Spinal cord (tissue), 10 donors: Measurements from ENCODE around the gene SH3PXD2B. TPM values are rescaled to one million over a fixed set of nuclear protein-coding genes. Genes with fewer than 3 reads are reported as not detected.

Experiments used
- DNase-seq, 6 donors: peaks; one replicate each; pipeline versions ENCODE4 v3.0.0 to v3.0.0-alpha.2; 2013 to 2015; ENCODE audit warnings: low spot score in 6 of 6, low read depth in 4 of 6
- H3K27ac ChIP-seq: one replicate; pipeline ENCODE4 v1.5.1; 2013; ENCODE audit warnings: low read depth, low read length, control low read depth
- H3K27me3 ChIP-seq: one replicate; pipeline ENCODE4 v1.6.1; 2013; ENCODE audit warnings: low read length; ENCODE audit not compliant: control insufficient read depth, insufficient read depth
- H3K36me3 ChIP-seq: one replicate; pipeline ENCODE4 v1.6.1; 2013; ENCODE audit warnings: low read length; ENCODE audit not compliant: control insufficient read depth, insufficient read depth
- H3K4me1 ChIP-seq: one replicate; pipeline ENCODE4 v1.6.1; 2013; ENCODE audit warnings: low read length; ENCODE audit not compliant: control insufficient read depth, insufficient read depth
- H3K4me3 ChIP-seq: one replicate; pipeline ENCODE4 v1.5.1; 2013; ENCODE audit warnings: low read depth, low read length, control low read depth
- H3K9me3 ChIP-seq: one replicate; pipeline ENCODE4 v1.6.1; 2013; ENCODE audit warnings: low read length; ENCODE audit not compliant: control insufficient read depth, insufficient read depth
- WGBS: methylation state at CpG from one replicate; pipeline ENCODE4 v1.1.5; 2013; ENCODE audit warnings: missing lambda C conversion rate; ENCODE audit not compliant: insufficient coverage; 5-methylcytosine and 5-hydroxymethylcytosine counted together
- polyA plus RNA-seq, 2 donors: library from polyadenylated mRNA; unstranded; fragments of 120-200 nt; gene quantifications; one replicate each; pipeline ENCODE4 v1.2.1, GENCODE V29; 2013; ENCODE audit not compliant: insufficient read length in 2 of 2
- total RNA-seq, 2 donors: library from RNA; depleted of rRNA in 1 of 2; stranded (reverse); fragments of 120-200 nt in 1 of 2; fragments of >200 nt in 1 of 2; gene quantifications; one replicate each; pipeline versions ENCODE4 v1.2.3 to v1.2.4, GENCODE V29; 2013 to 2014
- donor health status: healthy.

SH3PXD2B gene
- total and polyA plus RNA-seq, 4 donors = 18.3 to 64.8 (median 42.5) TPM

DNA sequence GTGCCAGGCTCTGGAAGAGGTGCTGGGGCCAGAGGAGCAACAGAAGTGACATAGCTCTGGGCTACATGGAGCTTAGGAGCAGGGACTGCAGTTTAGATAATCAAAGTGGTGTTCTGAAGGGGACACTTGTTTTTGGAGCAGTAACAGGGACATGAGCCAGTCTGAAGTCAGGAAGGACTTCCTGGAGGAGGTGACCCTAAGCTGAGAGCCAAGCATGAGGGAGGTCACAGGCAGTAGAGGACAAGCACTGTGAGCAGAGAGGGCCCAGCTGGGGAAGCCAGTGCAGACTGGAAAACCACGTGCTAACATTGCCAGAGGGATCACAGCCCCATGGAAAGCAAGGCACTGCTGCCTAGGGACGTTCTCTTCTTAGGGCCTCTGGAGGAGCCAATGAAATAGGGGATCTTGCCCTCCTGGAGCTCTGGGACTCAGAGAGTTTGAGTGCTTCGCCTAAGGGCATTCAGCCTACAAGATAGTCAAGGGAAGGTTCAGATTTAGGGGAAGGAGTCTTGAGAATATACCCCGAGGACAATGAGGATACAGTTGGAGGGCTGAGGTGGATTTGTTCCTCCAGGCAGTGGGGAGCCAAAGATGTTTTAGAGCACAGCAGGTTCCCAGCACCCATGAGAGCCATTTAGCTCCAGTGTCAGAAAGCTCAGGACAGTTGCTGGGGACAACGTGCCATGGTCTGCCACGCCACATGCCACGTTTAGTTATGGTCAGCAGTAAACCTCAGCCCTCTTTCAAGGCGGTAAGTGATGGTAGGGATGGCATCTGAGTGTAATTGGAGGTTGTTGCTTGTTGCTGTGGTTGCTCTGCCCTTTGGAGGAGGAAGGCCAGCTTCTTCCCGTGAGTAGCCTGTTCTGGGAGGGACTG, 40.5 kb upstream of the SH3PXD2B start:
- no peak overlapping the region for H3K27ac ChIP-seq
- H3K4me3 ChIP-seq = no peak overlapping the region
- no peaks in the 10 kb centered on the region for H3K27me3 ChIP-seq
- peaks cover 12% of the 10 kb centered on the region for H3K4me1 ChIP-seq
- H3K9me3 ChIP-seq = no peaks in the 10 kb centered on the region
- no peaks in the 10 kb centered on the region for H3K36me3 ChIP-seq
- 82% methylated on average over 9 of the region's 9 CpGs for WGBS
- no peak for DNase-seq

- 100% methylated on average over 1 of the region's 3 CpGs for WGBS
- no peaks in the 10 kb centered on the region for H3K27me3 ChIP-seq
- H3K27ac ChIP-seq = no peak overlapping the region
- DNase-seq = no peak
- H3K4me3 ChIP-seq = no peak overlapping the region
- H3K36me3 ChIP-seq = no peaks in the 10 kb centered on the region
- H3K4me1 ChIP-seq = peaks cover 12% of the 10 kb centered on the region
- no peaks in the 10 kb centered on the region for H3K9me3 ChIP-seq
These were observed 39.6 kb upstream of the SH3PXD2B start for GRCh38 chr5:172493906-172494305.

GRCh38 chr5:172493461-172493860, 39.1 kb upstream of the SH3PXD2B start:
- 80% methylated on average over 8 of the region's 11 CpGs for WGBS
- no peaks in the 10 kb centered on the region for H3K27me3 ChIP-seq
- H3K4me3 ChIP-seq = no peak overlapping the region
- no peak for DNase-seq
- peaks cover 12% of the 10 kb centered on the region for H3K4me1 ChIP-seq
- H3K36me3 ChIP-seq = no peaks in the 10 kb centered on the region
- H3K9me3 ChIP-seq = no peaks in the 10 kb centered on the region
- H3K27ac ChIP-seq = no peak overlapping the region

GRCh38 chr5:172493002-172493401, 38.7 kb upstream of the SH3PXD2B start:
- Histone ChIP-seq H3K4me1 (peaks cover 12% of the 10 kb centered on the region), H3K27ac (no peak overlapping the region), H3K4me3 (no peak overlapping the region), H3K9me3 (no peaks in the 10 kb centered on the region), H3K36me3 (no peaks in the 10 kb centered on the region), H3K27me3 (no peaks in the 10 kb centered on the region)
- no peak for DNase-seq
- WGBS = 73% methylated on average over 5 of the region's 7 CpGs

DNA sequence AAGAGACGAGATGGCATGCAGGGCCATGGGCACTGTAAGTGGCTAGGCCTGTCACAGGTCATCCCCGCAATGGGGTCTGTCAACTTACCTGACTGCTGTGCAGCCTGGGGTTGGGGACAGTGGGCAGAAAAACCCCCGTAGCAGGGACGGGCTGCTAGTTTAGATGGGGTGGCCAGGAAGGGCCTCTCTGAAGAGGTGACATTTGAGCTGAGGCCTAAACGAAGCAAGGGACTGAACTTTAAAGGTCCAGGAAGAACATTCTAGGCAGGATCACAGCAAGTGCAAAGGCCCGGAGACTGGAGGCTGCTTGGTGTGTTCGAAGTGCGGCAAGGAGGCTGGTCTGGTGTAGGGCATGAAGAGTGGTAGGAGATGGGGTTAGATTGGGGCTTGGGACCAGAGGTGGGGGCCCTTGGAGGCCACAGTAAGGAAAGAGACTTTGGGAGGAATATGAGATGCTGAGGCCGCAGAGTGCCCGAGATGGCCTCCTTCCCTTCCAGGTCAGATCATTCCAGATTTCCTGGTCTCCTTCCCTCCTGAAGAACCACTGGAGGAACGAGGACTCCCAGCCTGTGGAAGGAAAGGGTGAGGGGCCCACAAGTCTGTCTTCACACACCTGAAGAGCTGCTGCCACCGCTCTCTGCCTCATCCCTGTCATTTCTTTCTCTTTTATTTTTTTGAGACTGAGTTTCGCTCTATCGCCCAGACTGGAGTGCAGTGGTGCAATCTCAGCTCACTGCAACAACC, 37.9 kb upstream of the SH3PXD2B start:
- Histone ChIP-seq H3K27ac (no peak overlapping the region), H3K4me1 (peaks cover 8% of the 10 kb centered on the region), H3K4me3 (no peak overlapping the region), H3K27me3 (no peaks in the 10 kb centered on the region), H3K36me3 (no peaks in the 10 kb centered on the region), H3K9me3 (no peaks in the 10 kb centered on the region)
- no peak for DNase-seq
- WGBS = 95% methylated on average over 11 of the region's 14 CpGs

- no peak for DNase-seq
- 88% methylated on average over 6 of the region's 8 CpGs for WGBS
- H3K4me1 ChIP-seq = peaks cover 2% of the 10 kb centered on the region
These were observed 37.2 kb upstream of the SH3PXD2B start for GRCh38 chr5:172491481-172491880.

DNA sequence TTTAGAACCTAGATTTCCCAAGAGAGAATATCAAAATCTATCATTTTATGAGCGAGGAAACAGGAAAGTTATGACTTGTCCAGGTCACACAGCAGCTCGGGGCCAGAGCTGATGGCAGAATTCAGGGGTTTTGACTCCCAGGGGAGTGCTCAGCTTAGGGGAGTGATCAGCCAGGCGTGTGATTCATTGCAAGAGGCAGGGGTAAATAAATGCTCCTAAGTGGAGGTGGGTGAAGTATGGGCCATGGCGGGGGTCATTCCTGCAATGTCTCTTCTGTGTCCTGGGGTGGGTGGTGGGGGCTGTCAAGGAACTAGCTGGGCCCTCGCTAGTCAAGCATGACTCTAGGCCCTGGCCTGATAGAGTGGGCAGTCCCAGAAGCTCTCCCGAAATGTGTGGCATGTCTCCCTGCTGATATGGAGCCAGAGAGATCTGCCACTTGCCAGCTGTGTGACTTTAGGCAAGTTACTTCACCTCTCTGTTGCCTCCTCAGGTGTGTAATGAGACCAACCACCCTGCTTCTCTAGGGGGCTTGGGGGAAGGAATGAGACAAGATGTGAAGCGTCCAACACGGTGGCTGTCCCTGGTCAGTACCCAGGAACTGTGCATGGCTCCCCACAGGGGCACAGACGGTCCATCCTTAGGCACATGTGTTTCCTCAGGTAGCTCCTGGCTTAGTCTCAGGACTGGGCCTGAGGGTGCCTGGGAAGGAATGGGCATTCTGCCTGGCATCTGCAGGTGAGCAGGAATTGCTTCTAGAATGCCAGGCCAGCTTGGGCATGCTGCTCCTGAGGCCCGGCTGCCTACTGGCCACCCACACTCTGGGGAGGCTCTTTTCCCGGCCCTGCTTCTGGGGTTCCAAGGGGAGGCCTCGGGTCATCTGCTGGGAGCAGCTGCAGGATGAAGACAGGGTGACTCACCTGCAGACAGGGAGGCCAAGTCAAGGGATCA, 36.5 kb upstream of the SH3PXD2B start:
- H3K4me1 ChIP-seq = peaks cover 5% of the 10 kb centered on the region
- no peak for DNase-seq

More at GRCh38 chr5:172491481-172491880, 37.2 kb upstream of the SH3PXD2B start:
- Histone ChIP-seq H3K9me3 (no peaks in the 10 kb centered on the region), H3K27ac (no peak overlapping the region), H3K27me3 (no peaks in the 10 kb centered on the region), H3K4me3 (no peak overlapping the region), H3K36me3 (no peaks in the 10 kb centered on the region)

DNA sequence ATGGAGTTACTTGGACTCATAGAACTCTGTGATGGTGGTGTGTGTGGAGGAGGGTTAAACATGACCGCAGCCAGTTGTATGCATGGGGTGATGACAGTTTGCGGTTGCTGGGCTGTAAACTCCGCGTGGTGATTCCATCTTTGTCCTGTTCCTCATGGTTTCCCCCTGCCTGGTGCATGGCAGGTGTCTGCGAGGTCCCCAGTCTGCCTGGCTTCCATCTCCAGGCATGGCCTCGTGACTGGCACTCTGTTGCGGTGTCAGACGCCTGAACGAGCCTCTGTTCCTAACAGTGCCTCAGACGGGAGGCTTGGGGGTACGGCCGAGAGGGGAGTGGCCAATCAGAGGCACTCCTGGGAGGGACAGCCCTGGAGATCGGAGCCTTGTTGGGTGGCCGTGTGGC, 33.9 kb upstream of the SH3PXD2B start:
- Histone ChIP-seq H3K27ac (no peak overlapping the region), H3K9me3 (no peaks in the 10 kb centered on the region), H3K27me3 (no peaks in the 10 kb centered on the region), H3K4me1 (peaks cover 5% of the 10 kb centered on the region), H3K36me3 (no peaks in the 10 kb centered on the region), H3K4me3 (no peak overlapping the region)
- no peak for DNase-seq
- 74% methylated on average over 14 of the region's 14 CpGs for WGBS

More for the DNA sequence above, 36.5 kb upstream of the SH3PXD2B start:
- 77% methylated on average over 12 of the region's 12 CpGs for WGBS
- Histone ChIP-seq H3K9me3 (no peaks in the 10 kb centered on the region), H3K27me3 (no peaks in the 10 kb centered on the region), H3K27ac (no peak overlapping the region), H3K36me3 (no peaks in the 10 kb centered on the region), H3K4me3 (no peak overlapping the region)

DNA sequence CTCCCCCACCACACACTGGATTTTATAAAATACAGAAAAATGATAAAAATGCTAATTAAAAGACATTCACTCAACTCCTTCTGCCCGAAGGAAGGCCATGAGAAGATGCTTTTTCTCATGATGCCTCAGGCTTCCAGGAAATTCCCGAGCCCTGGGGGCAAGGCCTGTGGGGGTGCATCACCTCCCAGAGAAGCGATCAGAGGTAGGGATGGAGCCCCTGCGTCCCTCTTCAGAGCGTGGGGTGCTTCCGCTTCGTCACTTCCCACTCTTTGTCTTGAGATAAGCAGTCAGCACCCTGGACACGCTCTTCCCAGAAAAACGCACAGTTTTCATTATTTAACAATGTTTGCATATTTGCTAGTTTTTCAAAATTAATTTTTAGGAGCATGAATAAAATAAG, 33.3 kb upstream of the SH3PXD2B start:
- WGBS = 89% methylated on average over 6 of the region's 9 CpGs

More for the DNA sequence above, 33.3 kb upstream of the SH3PXD2B start:
- no peak for DNase-seq
- Histone ChIP-seq H3K36me3 (no peaks in the 10 kb centered on the region), H3K4me3 (no peak overlapping the region), H3K9me3 (no peaks in the 10 kb centered on the region), H3K27me3 (no peaks in the 10 kb centered on the region), H3K4me1 (peaks cover 5% of the 10 kb centered on the region), H3K27ac (no peak overlapping the region)
